Neural cell (in vitro differentiated cells): ENCODE results near the gene OSBPL9.

Source experiments
- EP300 ChIP-seq: fragments of 450-650 bp; conservative IDR thresholded peaks from 2 replicates; pipeline ENCODE4 v1.6.1; 2014; ENCODE audit warnings: antibody characterized with exemption, mild to moderate bottlenecking, moderate library complexity; ENCODE audit not compliant: poor library complexity, severe bottlenecking
- EZH2 ChIP-seq: fragments of 200-600, 300-800 bp; shearing (Covaris generic), sonication (generic); IDR thresholded peaks from 2 replicates; pipeline ENCODE4 v1.6.1; 2014; ENCODE audit warnings: antibody characterized with exemption, low read length, borderline replicate concordance, mild to moderate bottlenecking; ENCODE audit not compliant: insufficient read depth, poor library complexity, severe bottlenecking
- MXI1 ChIP-seq: fragments of 450-650 bp; conservative IDR thresholded peaks from 2 replicates; pipeline ENCODE4 v1.6.1; 2014; ENCODE audit warnings: antibody characterized with exemption, mild to moderate bottlenecking; ENCODE audit not compliant: poor library complexity, severe bottlenecking
- POLR2AphosphoS5 ChIP-seq: IDR thresholded peaks from 2 replicates; pipeline ENCODE4 v1.6.1; 2012
- RAD21 ChIP-seq: fragments of 450-650 bp; conservative IDR thresholded peaks from 2 replicates; pipeline ENCODE4 v1.6.1; 2014; ENCODE audit warnings: antibody characterized with exemption, mild to moderate bottlenecking, moderate library complexity
- REST ChIP-seq: IDR thresholded peaks from 2 replicates; pipeline ENCODE4 v1.6.1; 2012; ENCODE audit warnings: borderline replicate concordance
- TF ChIP-seq, protein P1 (sequence below): fragments of 450-650 bp; IDR thresholded peaks from 2 replicates; pipeline ENCODE4 v1.5.1; 2014; ENCODE audit warnings: antibody characterized with exemption, mild to moderate bottlenecking, moderate library complexity; ENCODE audit not compliant: poor library complexity, severe bottlenecking

- TF ChIP-seq, protein P1, sequence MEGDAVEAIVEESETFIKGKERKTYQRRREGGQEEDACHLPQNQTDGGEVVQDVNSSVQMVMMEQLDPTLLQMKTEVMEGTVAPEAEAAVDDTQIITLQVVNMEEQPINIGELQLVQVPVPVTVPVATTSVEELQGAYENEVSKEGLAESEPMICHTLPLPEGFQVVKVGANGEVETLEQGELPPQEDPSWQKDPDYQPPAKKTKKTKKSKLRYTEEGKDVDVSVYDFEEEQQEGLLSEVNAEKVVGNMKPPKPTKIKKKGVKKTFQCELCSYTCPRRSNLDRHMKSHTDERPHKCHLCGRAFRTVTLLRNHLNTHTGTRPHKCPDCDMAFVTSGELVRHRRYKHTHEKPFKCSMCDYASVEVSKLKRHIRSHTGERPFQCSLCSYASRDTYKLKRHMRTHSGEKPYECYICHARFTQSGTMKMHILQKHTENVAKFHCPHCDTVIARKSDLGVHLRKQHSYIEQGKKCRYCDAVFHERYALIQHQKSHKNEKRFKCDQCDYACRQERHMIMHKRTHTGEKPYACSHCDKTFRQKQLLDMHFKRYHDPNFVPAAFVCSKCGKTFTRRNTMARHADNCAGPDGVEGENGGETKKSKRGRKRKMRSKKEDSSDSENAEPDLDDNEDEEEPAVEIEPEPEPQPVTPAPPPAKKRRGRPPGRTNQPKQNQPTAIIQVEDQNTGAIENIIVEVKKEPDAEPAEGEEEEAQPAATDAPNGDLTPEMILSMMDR = no peak
- no peak for TF ChIP-seq POLR2AphosphoS5
- no peak for TF ChIP-seq REST
- no peak for TF ChIP-seq RAD21
- no peak for TF ChIP-seq MXI1
- no peak for TF ChIP-seq EP300
- no peak for TF ChIP-seq EZH2
Measured at GRCh38 chr1:51699391-51699790, 82.5 kb downstream of the OSBPL9 start.
